DMS 273 (cell line): ENCODE measurements around the gene MPST.
A peak's percentile ranks its signal among the peaks of the same experiment; 100 is the strongest.

Experiments used
- DNase-seq: peaks from one replicate; lab custom pipeline; 2025; ENCODE audit not compliant: unreplicated experiment; lab: John Stamatoyannopoulos, UW

Gene MPST

GRCh38 chr22:37075822-37076433, 56.4 kb downstream of the MPST start:
- no peak for DNase-seq

GRCh38 chr22:37077802-37078448, 58.4 kb downstream of the MPST start:
- peak; percentile 75 for DNase-seq

GRCh38 chr22:37079158-37079557, 59.6 kb downstream of the MPST start:
- DNase-seq, result no peak
